PC-3 (cell line): ENCODE results near the gene TKFC. TPM values are rescaled to one million over a fixed set of nuclear protein-coding genes. Genes with fewer than 3 reads are reported as not detected.
A peak's percentile ranks its signal among the peaks of the same experiment; 100 is the strongest.
"Not testable (repeated sequence)": the region's sequence is repeated elsewhere in the genome, so short reads cannot be mapped to it uniquely, and the experiment has no call there.

Experiments used
- ATAC-seq: fragments of 200-7000 bp; cut with Tn5 transposase; 2 replicates; pipeline ENCODE4 v1.9.1; 2020; ENCODE audit warnings: mild to moderate bottlenecking, moderate library complexity
- BruUV-seq: library from RNA; stranded (reverse); fragments of 400-500 nt; replicated peaks from 2 replicates; lab custom pipeline; 2021; lab: Mats Ljungman, UMichigan
- CTCF ChIA-PET: fragments of 300-600 bp; sonication (Branson Sonifier 250); formaldehyde crosslinking; loops from one replicate; lab custom pipeline; 2022; ENCODE audit warnings: antibody characterized with exemption; lab: Charles Lee
- POLR2A ChIA-PET: fragments of 300-600 bp; sonication (Branson Sonifier 250); formaldehyde crosslinking; loops from one replicate; lab custom pipeline; 2022; ENCODE audit warnings: antibody characterized with exemption; ENCODE audit not compliant: unreplicated experiment; lab: Charles Lee
- DNase-seq: peaks from one replicate; pipeline ENCODE4 v3.0.0-alpha.2; 2015
- H2AFZ ChIP-seq: fragments of 300-600 bp; sonication (generic); 2 replicates; pipeline ENCODE4 v1.6.0; 2016; ENCODE audit warnings: antibody characterized with exemption, low read length
- H3F3A ChIP-seq: fragments of 300-600 bp; sonication (generic); one replicate; pipeline ENCODE4 v1.6.0; 2017; ENCODE audit warnings: antibody characterized with exemption, low read length, control low read depth, mild to moderate bottlenecking; ENCODE audit not compliant: unreplicated experiment
- H3K27ac ChIP-seq: fragments of 300-600 bp; sonication (generic); 2 replicates; pipeline ENCODE4 v1.5.1; 2016; ENCODE audit warnings: mild to moderate bottlenecking, low read length
- H3K27me3 ChIP-seq: fragments of 300-600 bp; sonication (generic); 2 replicates; pipeline ENCODE4 v1.6.1; 2016; ENCODE audit warnings: low read length, mixed read lengths
- H3K36me3 ChIP-seq: fragments of 300-600 bp; sonication (generic); 2 replicates; pipeline ENCODE4 v1.6.1; 2016; ENCODE audit warnings: low read depth, mixed run types, low read length, mixed read lengths
- H3K4me1 ChIP-seq: fragments of 300-600 bp; sonication (generic); 2 replicates; pipeline ENCODE4 v1.5.1; 2016; ENCODE audit warnings: low read length; ENCODE audit not compliant: insufficient read depth
- H3K4me2 ChIP-seq: fragments of 300-600 bp; sonication (generic); 2 replicates; pipeline ENCODE4 v1.6.0; 2016; ENCODE audit warnings: low read length
- H3K4me3 ChIP-seq: fragments of 300-600 bp; sonication (generic); 2 replicates; pipeline ENCODE4 v1.5.1; 2016; ENCODE audit warnings: mild to moderate bottlenecking, low read length, mixed read lengths
- H3K79me2 ChIP-seq: fragments of 300-600 bp; sonication (generic); 2 replicates; pipeline ENCODE4 v1.6.1; 2017; ENCODE audit warnings: low read length, mixed read lengths
- H3K9ac ChIP-seq: fragments of 300-600 bp; sonication (generic); 2 replicates; pipeline ENCODE4 v1.6.0; 2016; ENCODE audit warnings: mild to moderate bottlenecking, low read length
- H3K9me2 ChIP-seq: fragments of 300-600 bp; sonication (generic); replicated peaks from 2 replicates; pipeline ENCODE4 v1.6.1; 2016; ENCODE audit warnings: mixed run types, low read length, mixed read lengths
- H3K9me3 ChIP-seq: fragments of 300-600 bp; sonication (generic); 2 replicates; pipeline ENCODE4 v1.6.1; 2016; ENCODE audit warnings: low read length, mixed read lengths
- H4K20me1 ChIP-seq: fragments of 300-600 bp; sonication (generic); 2 replicates; pipeline ENCODE4 v1.6.1; 2016; ENCODE audit warnings: low read length, mixed read lengths
- EZH2 ChIP-seq: fragments of 300-600 bp; sonication (generic); IDR thresholded peaks from one replicate; pipeline ENCODE4 v1.6.1; 2017; ENCODE audit warnings: antibody characterized with exemption, mild to moderate bottlenecking, low read length; ENCODE audit not compliant: unreplicated experiment
- EZH2phosphoT487 ChIP-seq: fragments of 300-600 bp; sonication (generic); IDR thresholded peaks from 2 replicates; pipeline ENCODE4 v1.6.1; 2018; ENCODE audit warnings: mild to moderate bottlenecking, antibody characterized with exemption, low read length, borderline replicate concordance
- intact Hi-C: fragments of 100-400 bp; cut with micrococcal nuclease; formaldehyde crosslinking; loops from 2 replicates; pipeline ENCODE4 v1.9.0; 2023
- total RNA-seq: library from RNA; depleted of rRNA; stranded (reverse); fragments of >200 nt; gene quantifications from 2 replicates; pipeline ENCODE4 v1.2.3, GENCODE V29; 2014
- TF ChIP-seq, protein P1 (sequence below): fragments of 300-600 bp; sonication (generic); conservative IDR thresholded peaks from 2 replicates; pipeline ENCODE4 v1.5.1; 2017; ENCODE audit warnings: antibody characterized with exemption, low read depth, mild to moderate bottlenecking, low read length

The TKFC gene
- total RNA-seq, 1 experiment from 2014 or later: 56.9 TPM

DNA sequence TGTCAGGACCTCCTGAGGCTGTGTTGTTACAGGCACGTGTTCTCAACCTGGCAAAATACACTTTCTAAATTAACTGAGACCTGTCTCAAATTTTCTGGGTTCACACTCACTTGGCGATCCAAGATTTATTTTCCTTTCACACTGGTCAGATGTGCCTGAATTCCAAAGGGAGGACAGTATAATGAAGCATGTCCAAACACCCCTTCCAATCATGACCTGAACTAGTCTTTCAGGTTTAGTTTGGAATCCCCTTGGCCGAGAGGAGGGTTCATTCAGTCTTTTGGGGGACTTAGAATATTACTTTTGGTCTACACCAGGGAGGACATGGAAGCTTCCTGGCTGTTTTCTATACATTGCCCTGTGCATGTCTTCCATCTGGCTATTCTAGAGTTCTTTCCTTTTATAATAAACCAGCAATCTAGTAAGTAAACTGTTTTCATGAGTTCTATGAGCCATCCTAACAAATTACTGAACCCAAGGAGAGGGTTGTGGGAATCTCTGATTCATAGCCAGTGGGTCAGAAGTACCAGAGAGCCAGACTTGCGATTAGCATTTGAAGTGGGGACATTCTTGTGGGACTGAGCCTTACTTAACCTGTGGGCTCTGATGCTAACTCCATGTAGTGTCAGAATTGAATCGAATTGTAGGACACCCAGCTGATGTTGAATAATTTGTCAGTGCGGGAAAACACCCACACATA is 44.6 kb downstream of the TKFC start:
- H3K9ac ChIP-seq: no peak overlapping the region
- no peaks in the 10 kb centered on the region for H3K79me2 ChIP-seq
- peaks cover 8% of the 10 kb centered on the region; the same call in 1 of the 2 replicates for H3K9me3 ChIP-seq
- H3K4me2 ChIP-seq: no peak overlapping the region
- peaks cover 10% of the 10 kb centered on the region for H3K36me3 ChIP-seq
- H3K27me3 ChIP-seq: no peaks in the 10 kb centered on the region
- no peak overlapping the region for H3K4me3 ChIP-seq
- no peak for DNase-seq
- no peaks in the 10 kb centered on the region for H4K20me1 ChIP-seq
- H3K27ac ChIP-seq: no peak overlapping the region
- no peaks in the 10 kb centered on the region for H3K9me2 ChIP-seq
- H3F3A ChIP-seq: no peaks in the 10 kb centered on the region
- H3K4me1 ChIP-seq: peaks cover 13% of the 10 kb centered on the region
- CTCF ChIA-PET: no interaction called here
- no peak for ATAC-seq
- no peak for TF ChIP-seq EZH2phosphoT487
- TF ChIP-seq, protein P1, sequence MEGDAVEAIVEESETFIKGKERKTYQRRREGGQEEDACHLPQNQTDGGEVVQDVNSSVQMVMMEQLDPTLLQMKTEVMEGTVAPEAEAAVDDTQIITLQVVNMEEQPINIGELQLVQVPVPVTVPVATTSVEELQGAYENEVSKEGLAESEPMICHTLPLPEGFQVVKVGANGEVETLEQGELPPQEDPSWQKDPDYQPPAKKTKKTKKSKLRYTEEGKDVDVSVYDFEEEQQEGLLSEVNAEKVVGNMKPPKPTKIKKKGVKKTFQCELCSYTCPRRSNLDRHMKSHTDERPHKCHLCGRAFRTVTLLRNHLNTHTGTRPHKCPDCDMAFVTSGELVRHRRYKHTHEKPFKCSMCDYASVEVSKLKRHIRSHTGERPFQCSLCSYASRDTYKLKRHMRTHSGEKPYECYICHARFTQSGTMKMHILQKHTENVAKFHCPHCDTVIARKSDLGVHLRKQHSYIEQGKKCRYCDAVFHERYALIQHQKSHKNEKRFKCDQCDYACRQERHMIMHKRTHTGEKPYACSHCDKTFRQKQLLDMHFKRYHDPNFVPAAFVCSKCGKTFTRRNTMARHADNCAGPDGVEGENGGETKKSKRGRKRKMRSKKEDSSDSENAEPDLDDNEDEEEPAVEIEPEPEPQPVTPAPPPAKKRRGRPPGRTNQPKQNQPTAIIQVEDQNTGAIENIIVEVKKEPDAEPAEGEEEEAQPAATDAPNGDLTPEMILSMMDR: no peak
- no peak for TF ChIP-seq EZH2
- H2AFZ ChIP-seq: no peak overlapping the region
- intact Hi-C loops: no loop called here
- no TSS peak for BruUV-seq
- POLR2A ChIA-PET: no interaction called here

DNA sequence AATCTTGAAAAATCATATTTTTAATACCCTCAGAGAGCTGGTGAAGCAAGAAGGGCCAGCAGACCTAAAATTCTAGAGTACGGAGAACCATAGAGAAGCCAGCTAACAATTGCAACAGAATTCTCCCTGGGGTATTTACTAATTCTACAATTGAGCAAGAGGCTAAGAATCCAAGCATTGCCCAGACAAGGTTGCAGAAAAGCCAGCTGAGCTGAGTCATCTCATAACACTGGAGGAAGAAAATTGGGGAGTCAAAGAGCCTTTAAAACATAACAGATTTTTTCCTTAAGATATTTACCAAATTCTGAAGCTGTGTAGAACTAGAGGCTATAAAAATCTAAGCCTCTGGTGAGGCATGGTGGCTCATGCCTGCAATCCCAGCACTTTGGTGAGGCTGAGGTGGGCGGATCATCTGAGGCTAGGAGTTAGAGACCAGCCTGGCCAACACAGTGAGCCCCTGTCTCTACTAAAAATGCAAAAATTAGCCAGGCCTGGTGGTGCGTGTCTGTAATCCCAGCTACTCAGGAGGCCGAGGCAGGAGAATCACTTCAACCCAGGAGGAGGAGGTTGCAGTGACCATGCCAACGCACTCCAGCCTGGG is 45.8 kb downstream of the TKFC start:
- ATAC-seq (peak; percentile 83), DNase-seq (peak; percentile 77)
- CTCF ChIA-PET: no interaction called here
- intact Hi-C loops: no loop called here
- Histone ChIP-seq H3K36me3 (0 out of 2 replicates have a peak, but pooled peaks cover 2% of the 10 kb centered on the region), H3K79me2 (no peaks in the 10 kb centered on the region), H3K4me1 (peaks cover 13% of the 10 kb centered on the region), H2AFZ (no peak overlapping the region), H3K9ac (no peak overlapping the region), H3K9me2 (no peaks in the 10 kb centered on the region), H3F3A (no peaks in the 10 kb centered on the region), H3K27ac (no peak overlapping the region), H3K27me3 (no peaks in the 10 kb centered on the region), H3K9me3 (no peaks in the 10 kb centered on the region), H3K4me2 (no peak overlapping the region), H3K4me3 (no peak overlapping the region), H4K20me1 (no peaks in the 10 kb centered on the region)
- POLR2A ChIA-PET: interaction anchor here (0.6 to 1.0 kb wide), 2 partner anchors 17 to 65 kb away, joined by 3 to 6 read pairs; partner anchors contain the start of gene CYB561A3
- BruUV-seq: no TSS peak
- no peak for TF ChIP-seq EZH2
- TF ChIP-seq EZH2phosphoT487: no peak
- TF ChIP-seq, protein P1: no peak

DNA sequence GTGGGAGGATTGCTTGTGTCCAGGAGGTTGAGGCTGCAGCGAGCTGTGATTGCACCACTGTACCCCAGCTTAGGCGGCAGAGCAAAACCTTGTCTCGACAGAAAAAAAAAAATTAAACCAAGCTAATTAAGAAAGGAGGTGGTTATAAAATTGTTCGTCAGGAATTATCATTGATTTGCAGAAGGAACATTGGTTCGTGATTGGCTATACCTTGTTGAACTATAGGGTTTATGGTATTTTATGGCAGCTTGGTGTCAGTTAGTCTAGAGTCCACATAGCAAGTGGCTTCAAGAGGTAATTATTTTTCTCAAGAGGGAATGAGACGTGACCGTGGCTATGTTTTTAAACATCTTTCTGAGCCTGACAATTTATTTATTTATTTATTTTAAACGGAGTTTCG is 47.9 kb downstream of the TKFC start:
- POLR2A ChIA-PET: no interaction called here
- intact Hi-C loops: no loop called here
- CTCF ChIA-PET: no interaction called here

DNA sequence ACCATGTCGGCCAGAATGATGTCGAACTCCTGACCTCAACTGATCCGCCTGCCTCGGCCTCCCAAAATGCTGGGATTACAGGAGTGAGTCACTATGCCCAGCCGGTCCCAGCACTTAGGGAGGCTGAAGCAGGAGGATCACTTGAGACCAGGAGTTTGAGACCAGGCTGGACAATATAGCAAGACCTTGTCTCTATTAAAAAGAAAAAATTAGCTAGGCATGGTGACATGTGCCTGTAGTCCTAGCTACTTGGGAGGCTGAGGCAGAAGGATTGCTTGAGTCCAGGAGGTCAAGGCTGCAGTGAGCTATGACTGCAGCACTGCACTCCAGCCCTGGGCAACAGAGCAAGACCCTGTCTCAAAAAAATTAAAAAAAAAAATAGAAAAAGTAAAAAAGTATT is 50.8 kb downstream of the TKFC start:
- H3F3A ChIP-seq, intact Hi-C loops, H3K27me3 ChIP-seq, H4K20me1 ChIP-seq, H3K9me2 ChIP-seq, DNase-seq, H3K4me2 ChIP-seq, H3K9ac ChIP-seq, POLR2A ChIA-PET, H3K4me3 ChIP-seq, H3K27ac ChIP-seq, H3K9me3 ChIP-seq, H3K79me2 ChIP-seq, H2AFZ ChIP-seq, H3K36me3 ChIP-seq, BruUV-seq, H3K4me1 ChIP-seq, ATAC-seq: not testable (repeated sequence)
- CTCF ChIA-PET: interaction anchor here (0.5 to 3.3 kb wide), 3 partner anchors 23 to 113 kb away, joined by 3 to 63 read pairs (median 3); partner anchors contain the start of gene CYB561A3

More for the DNA sequence above, 47.9 kb downstream of the TKFC start:
- peaks cover 13% of the 10 kb centered on the region for H3K4me1 ChIP-seq
- no peaks in the 10 kb centered on the region for H3K27me3 ChIP-seq
- no peak overlapping the region for H3K9ac ChIP-seq
- no peaks in the 10 kb centered on the region for H4K20me1 ChIP-seq
- BruUV-seq: no TSS peak
- DNase-seq (no peak), ATAC-seq (no peak)
- no peaks in the 10 kb centered on the region for H3K9me3 ChIP-seq
- H3K4me3 ChIP-seq: no peak overlapping the region
- TF ChIP-seq EZH2phosphoT487 (no peak), EZH2 (no peak)
- TF ChIP-seq, protein P1: no peak
- H3K79me2 ChIP-seq: no peaks in the 10 kb centered on the region
- H3K27ac ChIP-seq: no peak overlapping the region
- no peaks in the 10 kb centered on the region for H3K36me3 ChIP-seq
- H3K9me2 ChIP-seq: no peaks in the 10 kb centered on the region
- H3K4me2 ChIP-seq: no peak overlapping the region
- no peaks in the 10 kb centered on the region for H3F3A ChIP-seq
- H2AFZ ChIP-seq: no peak overlapping the region
